DOHH2 (cell line): ENCODE results near the gene SLC7A7.

Source experiments
- H3F3A ChIP-seq: fragments of 200-600 bp; sonication (generic), shearing (Covaris generic); 2 replicates; pipeline ENCODE4 v1.6.0; 2016; ENCODE audit warnings: antibody characterized with exemption, mild to moderate bottlenecking; ENCODE audit not compliant: control insufficient read depth, insufficient read depth
- H3K27ac ChIP-seq: fragments of 200-600 bp; sonication (generic); 2 replicates; pipeline ENCODE4 v1.5.1; 2014; ENCODE audit warnings: low read depth, mild to moderate bottlenecking, low read length, moderate library complexity
- H3K27me3 ChIP-seq: fragments of 200-600 bp; sonication (generic); 2 replicates; pipeline ENCODE4 v1.6.1; 2014; ENCODE audit warnings: mild to moderate bottlenecking, low read length, mixed read lengths; ENCODE audit not compliant: control insufficient read depth
- H3K36me3 ChIP-seq: fragments of 200-600 bp; sonication (generic); 2 replicates; pipeline ENCODE4 v1.6.1; 2014; ENCODE audit warnings: mild to moderate bottlenecking, low read length, moderate library complexity, mixed read lengths; ENCODE audit not compliant: control insufficient read depth
- H3K4me1 ChIP-seq: fragments of 200-600 bp; sonication (generic); 2 replicates; pipeline ENCODE4 v1.6.1; 2014; ENCODE audit warnings: mild to moderate bottlenecking, low read length, mixed read lengths; ENCODE audit not compliant: control insufficient read depth
- H3K4me2 ChIP-seq: fragments of 200-600 bp; sonication (generic); 2 replicates; pipeline ENCODE4 v1.6.0; 2014; ENCODE audit warnings: mild to moderate bottlenecking, low read length, moderate library complexity
- H3K4me3 ChIP-seq: fragments of 200-600 bp; sonication (generic); 2 replicates; pipeline ENCODE4 v1.5.1; 2014; ENCODE audit warnings: mild to moderate bottlenecking, low read length, mixed read lengths
- H3K79me2 ChIP-seq: fragments of 200-600 bp; sonication (generic); 2 replicates; pipeline ENCODE4 v1.6.1; 2014; ENCODE audit warnings: mild to moderate bottlenecking, low read length, mixed read lengths; ENCODE audit not compliant: control insufficient read depth
- H3K9me2 ChIP-seq: fragments of 200-600 bp; sonication (generic); replicated peaks from 2 replicates; pipeline ENCODE4 v1.6.1; 2014; ENCODE audit warnings: mild to moderate bottlenecking, low read length, mixed read lengths; ENCODE audit not compliant: control insufficient read depth
- H3K9me3 ChIP-seq: fragments of 200-600 bp; sonication (generic); 2 replicates; pipeline ENCODE4 v1.6.1; 2014; ENCODE audit warnings: antibody characterized with exemption, low read length, mixed read lengths; ENCODE audit not compliant: control insufficient read depth, insufficient read depth
- H4K20me1 ChIP-seq: fragments of 200-600 bp; sonication (generic); 2 replicates; pipeline ENCODE4 v1.6.0; 2014; ENCODE audit warnings: low read depth, mild to moderate bottlenecking, antibody characterized with exemption, low read length, moderate library complexity; ENCODE audit not compliant: control insufficient read depth, insufficient read depth
- EZH2phosphoT487 ChIP-seq: fragments of 200-600 bp; sonication (generic); IDR thresholded peaks from 2 replicates; pipeline ENCODE4 v1.6.1; 2017; ENCODE audit warnings: borderline replicate concordance, mild to moderate bottlenecking, antibody characterized with exemption, low read length, moderate library complexity, mixed read lengths
- TF ChIP-seq, protein P1 (sequence below): fragments of 200-600 bp; sonication (generic); IDR thresholded peaks from one replicate; pipeline ENCODE4 v1.5.1; 2014; ENCODE audit warnings: antibody characterized with exemption, mild to moderate bottlenecking, low read depth, low read length; ENCODE audit not compliant: poor library complexity, severe bottlenecking

Gene SLC7A7

DNA sequence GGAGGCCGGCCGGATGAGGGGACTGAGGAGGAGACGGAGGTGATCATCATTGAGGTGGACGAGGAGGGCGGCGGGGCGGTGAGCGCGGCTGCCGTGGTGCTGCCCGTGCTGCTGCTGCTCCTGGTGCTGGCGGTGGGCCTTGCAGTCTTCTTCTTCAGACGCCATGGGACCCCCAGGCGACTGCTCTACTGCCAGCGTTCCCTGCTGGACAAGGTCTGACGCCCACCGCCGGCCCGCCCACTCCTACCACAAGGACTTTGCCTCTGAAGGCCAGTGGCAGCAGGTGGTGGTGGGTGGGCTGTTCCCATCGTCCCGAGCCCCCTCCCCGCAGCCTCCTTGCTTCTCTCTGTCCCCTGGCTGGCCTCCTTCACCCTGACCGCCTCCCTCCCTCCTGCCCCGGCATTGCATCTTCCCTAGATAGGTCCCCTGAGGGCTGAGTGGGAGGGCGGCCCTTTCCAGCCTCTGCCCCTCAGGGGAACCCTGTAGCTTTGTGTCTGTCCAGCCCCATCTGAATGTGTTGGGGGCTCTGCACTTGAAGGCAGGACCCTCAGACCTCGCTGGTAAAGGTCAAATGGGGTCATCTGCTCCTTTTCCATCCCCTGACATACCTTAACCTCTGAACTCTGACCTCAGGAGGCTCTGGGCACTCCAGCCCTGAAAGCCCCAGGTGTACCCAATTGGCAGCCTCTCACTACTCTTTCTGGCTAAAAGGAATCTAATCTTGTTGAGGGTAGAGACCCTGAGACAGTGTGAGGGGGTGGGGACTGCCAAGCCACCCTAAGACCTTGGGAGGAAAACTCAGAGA is 30.8 kb upstream of the SLC7A7 start:
- H3K9me3 ChIP-seq, result no peaks in the 10 kb centered on the region
- no peaks in the 10 kb centered on the region for H3K9me2 ChIP-seq
- TF ChIP-seq EZH2phosphoT487, result no peak
- TF ChIP-seq, protein P1, sequence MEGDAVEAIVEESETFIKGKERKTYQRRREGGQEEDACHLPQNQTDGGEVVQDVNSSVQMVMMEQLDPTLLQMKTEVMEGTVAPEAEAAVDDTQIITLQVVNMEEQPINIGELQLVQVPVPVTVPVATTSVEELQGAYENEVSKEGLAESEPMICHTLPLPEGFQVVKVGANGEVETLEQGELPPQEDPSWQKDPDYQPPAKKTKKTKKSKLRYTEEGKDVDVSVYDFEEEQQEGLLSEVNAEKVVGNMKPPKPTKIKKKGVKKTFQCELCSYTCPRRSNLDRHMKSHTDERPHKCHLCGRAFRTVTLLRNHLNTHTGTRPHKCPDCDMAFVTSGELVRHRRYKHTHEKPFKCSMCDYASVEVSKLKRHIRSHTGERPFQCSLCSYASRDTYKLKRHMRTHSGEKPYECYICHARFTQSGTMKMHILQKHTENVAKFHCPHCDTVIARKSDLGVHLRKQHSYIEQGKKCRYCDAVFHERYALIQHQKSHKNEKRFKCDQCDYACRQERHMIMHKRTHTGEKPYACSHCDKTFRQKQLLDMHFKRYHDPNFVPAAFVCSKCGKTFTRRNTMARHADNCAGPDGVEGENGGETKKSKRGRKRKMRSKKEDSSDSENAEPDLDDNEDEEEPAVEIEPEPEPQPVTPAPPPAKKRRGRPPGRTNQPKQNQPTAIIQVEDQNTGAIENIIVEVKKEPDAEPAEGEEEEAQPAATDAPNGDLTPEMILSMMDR, result no peak
- H3K27me3 ChIP-seq, result no peaks in the 10 kb centered on the region
- H3F3A ChIP-seq, result no peaks in the 10 kb centered on the region
- H3K36me3 ChIP-seq, result no peaks in the 10 kb centered on the region
- no peak overlapping the region for H3K4me3 ChIP-seq
- H3K4me2 ChIP-seq, result no peak overlapping the region
- H3K79me2 ChIP-seq, result no peaks in the 10 kb centered on the region
- H3K27ac ChIP-seq, result no peak overlapping the region
- no peaks in the 10 kb centered on the region for H4K20me1 ChIP-seq
- no peaks in the 10 kb centered on the region for H3K4me1 ChIP-seq

DNA sequence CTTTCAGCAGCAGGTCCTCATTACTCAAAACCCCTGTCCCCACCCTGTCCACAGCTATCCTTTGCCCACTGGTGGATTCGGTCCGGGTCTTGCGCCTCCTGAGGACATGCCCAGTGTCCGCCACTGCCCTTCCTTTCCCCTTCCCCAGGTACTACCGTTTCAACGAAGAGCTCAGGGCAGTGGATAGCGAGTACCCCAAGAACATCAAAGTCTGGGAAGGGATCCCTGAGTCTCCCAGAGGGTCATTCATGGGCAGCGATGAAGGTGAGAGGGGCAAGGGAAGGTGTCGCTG is 29.8 kb upstream of the SLC7A7 start:
- Histone ChIP-seq H3K79me2 (no peaks in the 10 kb centered on the region), H3K27me3 (no peaks in the 10 kb centered on the region), H3F3A (no peaks in the 10 kb centered on the region), H4K20me1 (no peaks in the 10 kb centered on the region), H3K4me3 (no peak overlapping the region), H3K4me1 (no peaks in the 10 kb centered on the region), H3K27ac (no peak overlapping the region), H3K4me2 (no peak overlapping the region), H3K9me2 (no peaks in the 10 kb centered on the region), H3K36me3 (no peaks in the 10 kb centered on the region), H3K9me3 (no peaks in the 10 kb centered on the region)
- TF ChIP-seq EZH2phosphoT487, result no peak
- TF ChIP-seq, protein P1, result no peak

DNA sequence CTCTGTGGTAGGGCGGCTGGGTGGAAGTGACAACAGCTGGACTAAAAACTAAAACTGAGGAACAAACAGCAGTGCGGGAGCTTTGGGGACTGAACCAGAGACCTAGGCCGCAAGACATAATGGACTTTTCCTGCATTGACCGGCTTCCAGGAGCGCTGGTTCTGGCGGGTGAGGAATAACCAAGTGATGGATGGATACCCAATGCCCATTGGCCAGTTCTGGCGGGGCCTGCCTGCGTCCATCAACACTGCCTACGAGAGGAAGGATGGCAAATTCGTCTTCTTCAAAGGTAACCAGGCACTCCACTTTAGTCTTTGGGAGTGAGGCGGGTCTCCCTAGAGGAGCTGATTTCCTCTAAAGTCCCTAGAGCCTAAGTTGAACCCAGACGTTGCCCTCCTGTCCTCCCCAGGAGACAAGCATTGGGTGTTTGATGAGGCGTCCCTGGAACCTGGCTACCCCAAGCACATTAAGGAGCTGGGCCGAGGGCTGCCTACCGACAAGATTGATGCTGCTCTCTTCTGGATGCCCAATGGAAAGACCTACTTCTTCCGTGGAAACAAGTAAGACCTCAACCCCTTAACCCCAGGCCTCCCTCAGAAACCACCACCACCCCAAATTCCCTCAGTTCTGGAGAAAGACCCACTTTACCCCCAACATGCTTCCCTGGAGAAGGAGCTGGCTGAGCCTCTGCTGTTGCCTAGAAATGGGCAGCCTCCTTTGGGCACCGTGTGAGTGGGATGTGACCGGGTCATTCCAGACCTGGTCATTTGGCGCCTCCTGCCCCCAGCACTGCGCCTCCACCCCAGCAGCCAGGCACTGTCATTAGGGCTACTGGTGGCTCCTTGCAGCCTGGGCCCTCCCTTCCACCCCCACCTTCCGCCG is 29.2 kb upstream of the SLC7A7 start:
- Histone ChIP-seq H3K4me3 (no peak overlapping the region), H3K27me3 (no peaks in the 10 kb centered on the region), H3K4me2 (no peak overlapping the region), H3K9me3 (no peaks in the 10 kb centered on the region), H4K20me1 (no peaks in the 10 kb centered on the region), H3K79me2 (no peaks in the 10 kb centered on the region), H3K27ac (no peak overlapping the region), H3K36me3 (no peaks in the 10 kb centered on the region), H3K4me1 (no peaks in the 10 kb centered on the region), H3F3A (no peaks in the 10 kb centered on the region), H3K9me2 (no peaks in the 10 kb centered on the region)
- TF ChIP-seq EZH2phosphoT487, result no peak
- TF ChIP-seq, protein P1, result no peak
